PC-3 (cell line): Measurements from ENCODE around the gene BRIP1. TPM values are rescaled to one million over a fixed set of nuclear protein-coding genes. Genes with fewer than 3 reads are reported as not detected.
"Not testable (repeated sequence)": the region's sequence is repeated elsewhere in the genome, so short reads cannot be mapped to it uniquely, and the experiment has no call there.

ENCODE experiments used
- ATAC-seq: fragments of 200-7000 bp; cut with Tn5 transposase; 2 replicates; pipeline ENCODE4 v1.9.1; 2020; ENCODE audit warnings: mild to moderate bottlenecking, moderate library complexity
- BruUV-seq: library from RNA; stranded (reverse); fragments of 400-500 nt; replicated peaks from 2 replicates; lab custom pipeline; 2021; lab: Mats Ljungman, UMichigan
- CTCF ChIA-PET: fragments of 300-600 bp; sonication (Branson Sonifier 250); formaldehyde crosslinking; loops from one replicate; lab custom pipeline; 2022; ENCODE audit warnings: antibody characterized with exemption; lab: Charles Lee
- POLR2A ChIA-PET: fragments of 300-600 bp; sonication (Branson Sonifier 250); formaldehyde crosslinking; loops from one replicate; lab custom pipeline; 2022; ENCODE audit warnings: antibody characterized with exemption; ENCODE audit not compliant: unreplicated experiment; lab: Charles Lee
- DNase-seq: peaks from one replicate; pipeline ENCODE4 v3.0.0-alpha.2; 2015
- H2AFZ ChIP-seq: fragments of 300-600 bp; sonication (generic); 2 replicates; pipeline ENCODE4 v1.6.0; 2016; ENCODE audit warnings: antibody characterized with exemption, low read length
- H3F3A ChIP-seq: fragments of 300-600 bp; sonication (generic); one replicate; pipeline ENCODE4 v1.6.0; 2017; ENCODE audit warnings: antibody characterized with exemption, low read length, control low read depth, mild to moderate bottlenecking; ENCODE audit not compliant: unreplicated experiment
- H3K27ac ChIP-seq: fragments of 300-600 bp; sonication (generic); 2 replicates; pipeline ENCODE4 v1.5.1; 2016; ENCODE audit warnings: mild to moderate bottlenecking, low read length
- H3K27me3 ChIP-seq: fragments of 300-600 bp; sonication (generic); 2 replicates; pipeline ENCODE4 v1.6.1; 2016; ENCODE audit warnings: low read length, mixed read lengths
- H3K36me3 ChIP-seq: fragments of 300-600 bp; sonication (generic); 2 replicates; pipeline ENCODE4 v1.6.1; 2016; ENCODE audit warnings: low read depth, mixed run types, low read length, mixed read lengths
- H3K4me1 ChIP-seq: fragments of 300-600 bp; sonication (generic); 2 replicates; pipeline ENCODE4 v1.5.1; 2016; ENCODE audit warnings: low read length; ENCODE audit not compliant: insufficient read depth
- H3K4me2 ChIP-seq: fragments of 300-600 bp; sonication (generic); 2 replicates; pipeline ENCODE4 v1.6.0; 2016; ENCODE audit warnings: low read length
- H3K4me3 ChIP-seq: fragments of 300-600 bp; sonication (generic); 2 replicates; pipeline ENCODE4 v1.5.1; 2016; ENCODE audit warnings: mild to moderate bottlenecking, low read length, mixed read lengths
- H3K79me2 ChIP-seq: fragments of 300-600 bp; sonication (generic); 2 replicates; pipeline ENCODE4 v1.6.1; 2017; ENCODE audit warnings: low read length, mixed read lengths
- H3K9ac ChIP-seq: fragments of 300-600 bp; sonication (generic); 2 replicates; pipeline ENCODE4 v1.6.0; 2016; ENCODE audit warnings: mild to moderate bottlenecking, low read length
- H3K9me2 ChIP-seq: fragments of 300-600 bp; sonication (generic); replicated peaks from 2 replicates; pipeline ENCODE4 v1.6.1; 2016; ENCODE audit warnings: mixed run types, low read length, mixed read lengths
- H3K9me3 ChIP-seq: fragments of 300-600 bp; sonication (generic); 2 replicates; pipeline ENCODE4 v1.6.1; 2016; ENCODE audit warnings: low read length, mixed read lengths
- H4K20me1 ChIP-seq: fragments of 300-600 bp; sonication (generic); 2 replicates; pipeline ENCODE4 v1.6.1; 2016; ENCODE audit warnings: low read length, mixed read lengths
- EZH2 ChIP-seq: fragments of 300-600 bp; sonication (generic); IDR thresholded peaks from one replicate; pipeline ENCODE4 v1.6.1; 2017; ENCODE audit warnings: antibody characterized with exemption, mild to moderate bottlenecking, low read length; ENCODE audit not compliant: unreplicated experiment
- EZH2phosphoT487 ChIP-seq: fragments of 300-600 bp; sonication (generic); IDR thresholded peaks from 2 replicates; pipeline ENCODE4 v1.6.1; 2018; ENCODE audit warnings: mild to moderate bottlenecking, antibody characterized with exemption, low read length, borderline replicate concordance
- intact Hi-C: fragments of 100-400 bp; cut with micrococcal nuclease; formaldehyde crosslinking; loops from 2 replicates; pipeline ENCODE4 v1.9.0; 2023
- total RNA-seq: library from RNA; depleted of rRNA; stranded (reverse); fragments of >200 nt; gene quantifications from 2 replicates; pipeline ENCODE4 v1.2.3, GENCODE V29; 2014
- TF ChIP-seq, protein P1 (sequence below): fragments of 300-600 bp; sonication (generic); conservative IDR thresholded peaks from 2 replicates; pipeline ENCODE4 v1.5.1; 2017; ENCODE audit warnings: antibody characterized with exemption, low read depth, mild to moderate bottlenecking, low read length

BRIP1 gene
- total RNA-seq, 1 experiment from 2014 or later, result 21.1 TPM

DNA sequence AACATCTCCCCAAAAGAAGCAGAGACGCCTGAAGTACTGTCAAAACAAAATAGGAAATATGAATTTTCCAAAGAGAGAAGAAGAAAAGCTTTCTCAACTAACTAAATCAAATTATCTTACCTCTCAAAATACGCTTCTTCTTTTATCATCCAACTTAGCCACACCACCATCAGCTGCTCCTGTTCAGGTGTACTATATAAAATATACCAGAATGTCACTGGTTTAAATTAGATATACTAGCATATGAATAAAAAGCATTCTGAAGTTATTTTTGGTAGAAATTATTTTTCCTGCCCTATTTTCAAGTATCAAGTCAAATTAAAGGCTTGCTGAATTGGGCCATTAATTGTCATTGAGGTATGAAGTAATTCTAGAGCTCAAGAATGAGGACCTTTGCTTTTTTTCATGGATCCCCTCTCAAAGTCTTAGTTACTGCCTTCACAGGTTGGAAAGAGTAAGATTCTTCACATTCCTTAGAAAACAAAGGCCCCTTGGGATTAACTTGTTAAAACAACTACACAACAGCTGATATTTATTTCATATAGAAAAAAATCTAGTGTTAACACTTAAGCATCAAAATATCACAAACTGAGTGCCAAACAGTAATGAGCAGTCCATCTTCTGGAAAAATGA lies 34.3 kb upstream of the BRIP1 start:
- POLR2A ChIA-PET, result interaction anchor here (0.8 kb wide), 1 partner anchor 16 kb away, joined by 3 read pairs; no protein-coding TSS in a partner anchor

DNA sequence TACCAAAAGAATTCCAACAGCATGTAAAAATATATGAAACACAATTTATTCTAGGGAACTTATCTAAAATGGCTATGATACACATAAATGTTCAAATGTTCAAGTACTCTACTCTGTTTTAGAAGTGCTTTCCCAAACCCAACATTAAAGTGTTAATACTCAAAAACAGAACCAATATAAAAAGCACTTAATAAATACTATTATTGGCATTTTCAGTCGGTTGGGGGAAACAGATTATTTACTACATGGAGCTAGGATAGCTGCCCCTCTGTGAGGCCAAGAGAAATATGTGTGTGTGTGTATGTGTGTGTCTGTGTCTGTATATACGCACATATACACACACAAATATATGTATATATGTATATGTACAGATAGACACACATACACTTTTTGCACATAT lies 32.1 kb upstream of the BRIP1 start:
- H3K27ac ChIP-seq, result no peak overlapping the region
- no peak overlapping the region for H3K4me3 ChIP-seq
- DNase-seq, result no peak
- H3K4me1 ChIP-seq, result no peaks in the 10 kb centered on the region
- intact Hi-C loops, result no loop called here
- no peaks in the 10 kb centered on the region for H3K27me3 ChIP-seq
- H3F3A ChIP-seq, result no peaks in the 10 kb centered on the region
- POLR2A ChIA-PET, result no interaction called here
- no peaks in the 10 kb centered on the region for H3K79me2 ChIP-seq
- H4K20me1 ChIP-seq, result no peaks in the 10 kb centered on the region
- BruUV-seq, result no TSS peak
- H2AFZ ChIP-seq, result no peak overlapping the region
- CTCF ChIA-PET, result no interaction called here
- no peak for ATAC-seq
- peaks cover 23% of the 10 kb centered on the region for H3K36me3 ChIP-seq
- TF ChIP-seq, protein P1, sequence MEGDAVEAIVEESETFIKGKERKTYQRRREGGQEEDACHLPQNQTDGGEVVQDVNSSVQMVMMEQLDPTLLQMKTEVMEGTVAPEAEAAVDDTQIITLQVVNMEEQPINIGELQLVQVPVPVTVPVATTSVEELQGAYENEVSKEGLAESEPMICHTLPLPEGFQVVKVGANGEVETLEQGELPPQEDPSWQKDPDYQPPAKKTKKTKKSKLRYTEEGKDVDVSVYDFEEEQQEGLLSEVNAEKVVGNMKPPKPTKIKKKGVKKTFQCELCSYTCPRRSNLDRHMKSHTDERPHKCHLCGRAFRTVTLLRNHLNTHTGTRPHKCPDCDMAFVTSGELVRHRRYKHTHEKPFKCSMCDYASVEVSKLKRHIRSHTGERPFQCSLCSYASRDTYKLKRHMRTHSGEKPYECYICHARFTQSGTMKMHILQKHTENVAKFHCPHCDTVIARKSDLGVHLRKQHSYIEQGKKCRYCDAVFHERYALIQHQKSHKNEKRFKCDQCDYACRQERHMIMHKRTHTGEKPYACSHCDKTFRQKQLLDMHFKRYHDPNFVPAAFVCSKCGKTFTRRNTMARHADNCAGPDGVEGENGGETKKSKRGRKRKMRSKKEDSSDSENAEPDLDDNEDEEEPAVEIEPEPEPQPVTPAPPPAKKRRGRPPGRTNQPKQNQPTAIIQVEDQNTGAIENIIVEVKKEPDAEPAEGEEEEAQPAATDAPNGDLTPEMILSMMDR, result no peak
- TF ChIP-seq EZH2phosphoT487 (no peak), EZH2 (no peak)
- no peaks in the 10 kb centered on the region for H3K9me3 ChIP-seq
- no peak overlapping the region for H3K9ac ChIP-seq
- no peak overlapping the region for H3K4me2 ChIP-seq
- H3K9me2 ChIP-seq, result no peaks in the 10 kb centered on the region

More for the DNA sequence above, 34.3 kb upstream of the BRIP1 start:
- Histone ChIP-seq H3K79me2 (no peaks in the 10 kb centered on the region), H3K9ac (no peak overlapping the region), H3K4me1 (no peaks in the 10 kb centered on the region), H3K9me2 (no peaks in the 10 kb centered on the region), H3K27ac (no peak overlapping the region), H3K4me2 (no peak overlapping the region), H2AFZ (no peak overlapping the region), H3K9me3 (no peaks in the 10 kb centered on the region), H3K4me3 (no peak overlapping the region), H3F3A (no peaks in the 10 kb centered on the region), H3K27me3 (no peaks in the 10 kb centered on the region), H3K36me3 (peaks cover 27% of the 10 kb centered on the region), H4K20me1 (no peaks in the 10 kb centered on the region)
- CTCF ChIA-PET, result no interaction called here
- TF ChIP-seq EZH2, result no peak
- ATAC-seq (no peak), DNase-seq (no peak)
- BruUV-seq, result no TSS peak
- intact Hi-C loops, result no loop called here

DNA sequence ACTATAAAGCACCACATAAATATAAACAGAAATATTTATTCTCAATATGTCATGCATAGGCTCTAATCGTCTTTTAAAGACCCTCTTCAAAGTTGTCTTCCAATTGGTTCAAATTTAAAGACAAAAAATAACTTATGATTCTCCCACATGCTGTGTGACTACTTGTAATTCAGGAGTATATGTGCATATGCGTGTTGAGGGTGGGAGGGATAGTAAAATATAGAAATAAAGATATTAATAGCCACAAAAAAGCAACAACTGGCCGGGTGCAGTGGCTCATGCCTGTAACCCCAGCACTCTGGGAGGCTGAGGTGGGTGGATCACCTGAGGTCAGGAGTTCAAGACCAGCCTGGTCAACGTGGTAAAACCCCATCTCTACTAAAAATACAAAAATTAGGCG lies 31.0 kb upstream of the BRIP1 start:
- H3K9me3 ChIP-seq, H3K4me1 ChIP-seq, DNase-seq, BruUV-seq, H3K79me2 ChIP-seq, H2AFZ ChIP-seq, H3K9ac ChIP-seq, H3K27me3 ChIP-seq, H3K4me3 ChIP-seq, H3K9me2 ChIP-seq, POLR2A ChIA-PET, H3K27ac ChIP-seq, intact Hi-C loops, ATAC-seq, H4K20me1 ChIP-seq, H3F3A ChIP-seq, H3K4me2 ChIP-seq: not testable (repeated sequence)
- H3K36me3 ChIP-seq, result peaks cover 29% of the 10 kb centered on the region
- CTCF ChIA-PET, result interaction anchor here (0.6 kb wide), 1 partner anchor 171 kb away, joined by 6 read pairs; no protein-coding TSS in a partner anchor

DNA sequence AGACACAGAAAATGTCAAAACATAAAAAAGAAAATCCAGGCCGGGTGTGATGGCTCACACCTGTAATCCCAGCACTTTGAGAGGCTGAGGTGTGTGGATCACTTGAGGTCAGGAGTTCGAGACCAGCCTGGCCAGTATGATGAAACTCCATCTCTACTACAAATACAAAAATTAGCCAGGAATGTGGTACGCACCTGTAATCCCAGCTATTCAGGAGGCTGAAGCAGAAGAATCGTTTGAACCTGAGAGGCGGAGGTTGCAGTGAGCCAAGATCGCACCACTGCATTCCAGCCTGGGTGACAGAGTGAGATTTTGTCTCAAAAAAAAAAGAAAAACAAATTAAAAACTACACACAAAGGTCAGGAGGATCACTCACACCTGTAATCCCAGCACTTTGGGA lies 24.4 kb upstream of the BRIP1 start:
- H3K9me3 ChIP-seq, H3K9me2 ChIP-seq, intact Hi-C loops, H3K9ac ChIP-seq, H3K4me3 ChIP-seq, H3K27me3 ChIP-seq, ATAC-seq, BruUV-seq, POLR2A ChIA-PET, H3K27ac ChIP-seq, H3K4me1 ChIP-seq, H4K20me1 ChIP-seq, CTCF ChIA-PET, H3F3A ChIP-seq, H3K79me2 ChIP-seq, H2AFZ ChIP-seq, H3K4me2 ChIP-seq, DNase-seq: not testable (repeated sequence)
- H3K36me3 ChIP-seq, result peaks cover 32% of the 10 kb centered on the region

DNA sequence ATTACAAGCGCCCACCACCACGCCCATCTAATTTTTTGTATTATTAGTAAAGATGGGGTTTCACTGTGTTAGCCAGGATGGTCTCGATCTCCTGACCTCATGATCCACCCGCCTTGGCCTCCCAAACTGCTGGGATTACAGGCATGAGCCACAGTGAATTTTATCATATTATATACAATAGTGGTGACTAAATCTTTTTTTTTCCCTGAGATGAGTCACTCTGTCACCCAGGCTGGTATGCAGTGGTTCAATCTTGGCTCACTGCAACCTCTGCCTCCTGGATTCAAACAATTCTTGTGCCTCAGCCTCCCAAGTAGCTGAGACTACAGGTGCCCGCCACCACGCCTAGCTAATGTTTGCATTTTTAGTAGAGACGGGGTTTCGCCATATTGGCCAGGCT lies 22.5 kb upstream of the BRIP1 start:
- H3K79me2 ChIP-seq, H3K9ac ChIP-seq, intact Hi-C loops, H3K4me3 ChIP-seq, H3K27ac ChIP-seq, BruUV-seq, H3K4me2 ChIP-seq, POLR2A ChIA-PET, H2AFZ ChIP-seq, H3K4me1 ChIP-seq, H4K20me1 ChIP-seq, H3F3A ChIP-seq, H3K27me3 ChIP-seq, H3K9me2 ChIP-seq, H3K9me3 ChIP-seq, CTCF ChIA-PET: not testable (repeated sequence)
- DNase-seq (peak; percentile 65), ATAC-seq (peak; percentile 90)
- H3K36me3 ChIP-seq, result peaks cover 34% of the 10 kb centered on the region
